HepG2 (cell line): ENCODE results near the gene BRD3. TPM values are rescaled to one million over a fixed set of nuclear protein-coding genes. Genes with fewer than 3 reads are reported as not detected.
"Not testable (repeated sequence)": the region's sequence is repeated elsewhere in the genome, so short reads cannot be mapped to it uniquely, and the experiment has no call there.

Experiments
- ATAC-seq: fragments of 200-7000 bp; cut with Tn5 transposase; 3 replicates; pipeline ENCODE4 v1.9.1; 2020; ENCODE audit warnings: mild to moderate bottlenecking, moderate library complexity
- BruUV-seq: library from RNA; stranded (reverse); fragments of 400-500 nt; replicated peaks from 2 replicates; lab custom pipeline; 2021; lab: Mats Ljungman, UMichigan
- CTCF ChIA-PET: fragments of 300-600 bp; formaldehyde crosslinking; extraction: SDS; loops from one replicate; lab custom pipeline; 2021; ENCODE audit warnings: low total read pairs, inconsistent platforms, low intra/inter-chr PET ratio; lab: Yijun Ruan, JAX
- POLR2A ChIA-PET: fragments of 350-600 bp; sonication (Branson Sonifier 250); formaldehyde crosslinking; loops from one replicate; lab custom pipeline; 2020; ENCODE audit warnings: antibody characterized with exemption, inconsistent platforms; lab: Yijun Ruan, JAX
- DNase-seq: peaks from one replicate; pipeline ENCODE4 v3.0.0-alpha.2; 2015; ENCODE audit warnings: low spot score
- FAIRE-seq: peaks from 3 replicates; lab custom pipeline; 2011; peaks lifted over from hg19 to GRCh38; lab: Jason Lieb, UNC
- H2AFZ ChIP-seq: one replicate; pipeline ENCODE4 v1.6.1; 2011; ENCODE audit warnings: low read length, inconsistent platforms
- H3K27ac ChIP-seq: fragments of 300-600 bp; 3 replicates; pipeline ENCODE4 v1.8.0; 2011; ENCODE audit warnings: mixed run types, mild to moderate bottlenecking, mixed read lengths, low read length, inconsistent platforms; ENCODE audit not compliant: insufficient read depth; ENCODE audit errors: extremely low read length
- H3K27me3 ChIP-seq, 2 experiments: fragments of 200-600 bp in 1 of 2; 2 replicates in 1 of 2; 3 replicates in 1 of 2; pipeline versions ENCODE4 v1.6.0 to v1.8.0; 2011; ENCODE audit warnings: low read length in 2 of 2, mild to moderate bottlenecking in 2 of 2, moderate library complexity in 2 of 2, inconsistent platforms in 1 of 2; ENCODE audit not compliant: insufficient read depth in 2 of 2, control insufficient read depth in 1 of 2
- H3K36me3 ChIP-seq, 2 experiments: fragments of 200-600 bp in 1 of 2; replicated peaks in 1 of 2; 2 replicates in 1 of 2; 3 replicates in 1 of 2; pipeline versions ENCODE4 v1.5.1 to v1.8.0; 2011; ENCODE audit warnings: low read length in 2 of 2, inconsistent platforms in 1 of 2; ENCODE audit not compliant: insufficient read depth in 2 of 2, control insufficient read depth in 1 of 2
- H3K4me1 ChIP-seq: 2 replicates; pipeline ENCODE4 v1.5.1; 2012; ENCODE audit warnings: low read length, inconsistent platforms; ENCODE audit not compliant: insufficient read depth
- H3K4me2 ChIP-seq: 2 replicates; pipeline ENCODE4 v1.6.0; 2011; ENCODE audit warnings: low read depth, low read length, inconsistent platforms
- H3K4me3 ChIP-seq, 3 experiments: fragments of 200-600 bp in 1 of 3; sonication (generic), shearing (Covaris generic) in 1 of 3; replicated peaks in 1 of 3; 2 replicates each; pipeline ENCODE4 v1.5.1; 2011 to 2016; ENCODE audit warnings: low read length in 3 of 3, inconsistent platforms in 2 of 3, low read depth in 2 of 3, mild to moderate bottlenecking in 2 of 3, control low read depth in 1 of 3, mixed read lengths in 1 of 3; ENCODE audit not compliant: insufficient read depth in 1 of 3
- H3K79me2 ChIP-seq: one replicate; pipeline ENCODE4 v1.6.1; 2011; ENCODE audit warnings: low read length, inconsistent platforms; ENCODE audit not compliant: insufficient read depth
- H3K9ac ChIP-seq: 2 replicates; pipeline ENCODE4 v1.6.0; 2011; ENCODE audit warnings: mild to moderate bottlenecking, low read depth, low read length, inconsistent platforms; ENCODE audit not compliant: insufficient read depth
- H3K9me3 ChIP-seq: 2 replicates; pipeline ENCODE4 v1.5.1; 2012; ENCODE audit warnings: mild to moderate bottlenecking, low read length
- H4K20me1 ChIP-seq: 2 replicates; pipeline ENCODE4 v1.6.0; 2011; ENCODE audit warnings: inconsistent platforms, mild to moderate bottlenecking, low read length, moderate library complexity; ENCODE audit not compliant: insufficient read depth
- BHLHE40 ChIP-seq: IDR thresholded peaks from 2 replicates; pipeline ENCODE4 v1.6.1; 2011; ENCODE audit warnings: low read length, improper control_type of control experiment
- CERS6 ChIP-seq: sonication (generic); formaldehyde crosslinking; IDR thresholded peaks from 2 replicates; pipeline ENCODE4 v1.5.0; 2020; ENCODE audit warnings: missing genetic modification reagents
- KIAA2018 ChIP-seq: sonication (generic); formaldehyde crosslinking; IDR thresholded peaks from 2 replicates; pipeline ENCODE4 v1.5.0; 2020; ENCODE audit warnings: mild to moderate bottlenecking, missing genetic modification reagents, borderline replicate concordance
- ZBTB7A ChIP-seq: sonication (generic); formaldehyde crosslinking; IDR thresholded peaks from 2 replicates; pipeline ENCODE4 v1.8.0; 2022; ENCODE audit warnings: mild to moderate bottlenecking, missing genetic modification reagents
- ZNF20 ChIP-seq: sonication (generic); formaldehyde crosslinking; IDR thresholded peaks from 2 replicates; pipeline ENCODE4 v1.4.0; 2020; ENCODE audit warnings: mild to moderate bottlenecking, moderate library complexity, missing genetic modification reagents
- ZNF543 ChIP-seq: sonication (generic); formaldehyde crosslinking; IDR thresholded peaks from 2 replicates; pipeline ENCODE4 v1.4.0; 2020; ENCODE audit warnings: mild to moderate bottlenecking, missing genetic modification reagents
- ZNF629 ChIP-seq: sonication (generic); formaldehyde crosslinking; conservative IDR thresholded peaks from 2 replicates; pipeline ENCODE4 v1.5.0; 2020; ENCODE audit warnings: missing genetic modification reagents
- WGBS: methylation state at CpG from one replicate; pipeline ENCODE4 v1.1.6; 2017; ENCODE audit warnings: low lambda C conversion rate; 5-methylcytosine and 5-hydroxymethylcytosine counted together
- in situ Hi-C: cut with HindIII; loops from 2 replicates; pipeline ENCODE4 v1.10.0; 2017; ENCODE audit warnings: low pct_unique_long_range_greater_than_20kb; ENCODE audit not compliant: extremely low pct_ligation_motif_present
- intact Hi-C: fragments of 100-400 bp; cut with micrococcal nuclease; formaldehyde crosslinking; loops from one replicate; pipeline ENCODE4 v1.10.0; 2022; ENCODE audit not compliant: unreplicated experiment
- polyA plus RNA-seq, 8 experiments: library from polyadenylated mRNA; depleted of rRNA in 3 of 8; stranded (reverse) in 7 of 8; unstranded in 1 of 8; fragments of >200 nt; fragmentation: Illumina TruSeq in 4 of 8; extraction: Trizol in 4 of 8; gene quantifications; 2 replicates each; pipeline versions ENCODE4 v1.2.1 to v1.2.3, GENCODE V29; 2011 to 2016; ENCODE audit warnings: low read depth in 4 of 8, missing spikeins in 1 of 8, mixed read lengths in 1 of 8; ENCODE audit not compliant: insufficient read depth in 1 of 8
- total RNA-seq, 5 experiments: library from RNA; depleted of rRNA; stranded (reverse); fragments of >200 nt; fragmentation: Illumina TruSeq; extraction: Trizol; gene quantifications; 2 replicates each; pipeline ENCODE4 v1.2.3, GENCODE V29; 2016; ENCODE audit warnings: low read depth in 1 of 5

Gene BRD3
- total and polyA plus RNA-seq, 2 of the 13 experiments (the other 11 are each of a cell fraction or from before 2014, with no cell fraction given) = 5.9 to 12.9 TPM

- H3K4me2 ChIP-seq, CTCF ChIA-PET, FAIRE-seq, H4K20me1 ChIP-seq, in situ Hi-C loops, BruUV-seq, H3K36me3 ChIP-seq, DNase-seq, intact Hi-C loops, H3K9ac ChIP-seq, H3K79me2 ChIP-seq, H3K27ac ChIP-seq, H3K4me3 ChIP-seq, ATAC-seq, H3K9me3 ChIP-seq, POLR2A ChIA-PET, H2AFZ ChIP-seq: not testable (repeated sequence)
- peak; percentile 72 for TF ChIP-seq ZNF629 (CRISPR knock-in tag)
- WGBS = 51% methylated on average over 5 of the region's 7 CpGs
- peaks cover 22% of the 10 kb centered on the region for H3K4me1 ChIP-seq
- H3K27me3 ChIP-seq = peaks cover 9 to 51% of the 10 kb centered on the region in 2 experiments
Observed at GRCh38 chr9:134072683-134073082, 4.9 kb upstream of the BRD3 start.

GRCh38 chr9:134071149-134071548 lies 3.3 kb upstream of the BRD3 start:
- no peak overlapping the region for H2AFZ ChIP-seq
- H3K27ac ChIP-seq = no peak overlapping the region
- no peaks in the 10 kb centered on the region for H3K36me3 ChIP-seq
- H3K9ac ChIP-seq = no peak overlapping the region
- POLR2A ChIA-PET = no interaction called here
- peaks cover 11% of the 10 kb centered on the region for H3K79me2 ChIP-seq
- in situ Hi-C loops (no loop called here), intact Hi-C loops (no loop called here)
- H3K4me2 ChIP-seq = no peak overlapping the region
- H3K4me1 ChIP-seq = peaks cover 22% of the 10 kb centered on the region
- BruUV-seq = no TSS peak
- H4K20me1 ChIP-seq = 0 out of 2 replicates have a peak, but pooled peaks cover 4% of the 10 kb centered on the region
- no peak overlapping the region for H3K4me3 ChIP-seq
- H3K27me3 ChIP-seq = peaks cover 9 to 51% of the 10 kb centered on the region in 2 experiments
- no peaks in the 10 kb centered on the region for H3K9me3 ChIP-seq
- ATAC-seq = no peak
- FAIRE-seq = no peak
- CTCF ChIA-PET = no interaction called here
- WGBS = 58% methylated on average over 7 of the region's 12 CpGs
- no peak for DNase-seq
- TF ChIP-seq CERS6 (CRISPR knock-in tag) (no peak), ZBTB7A (no peak), ZNF543 (CRISPR knock-in tag) (no peak), ZNF20 (peak; percentile 47; the same call in 1 of the 2 replicates), BHLHE40 (peak; percentile 61), KIAA2018 (CRISPR knock-in tag) (no peak)
